HCT116 (cell line): ENCODE data around the gene FBXL7. TPM values are rescaled to one million over a fixed set of nuclear protein-coding genes. Genes with fewer than 3 reads are reported as not detected.

Experiments used
- ATAC-seq: fragments of 200-7000 bp; cut with Tn5 transposase; 2 replicates; pipeline ENCODE4 v1.9.1; 2020; ENCODE audit warnings: mild to moderate bottlenecking, moderate library complexity
- BruUV-seq: library from RNA; stranded (reverse); fragments of 400-500 nt; replicated peaks from 2 replicates; lab custom pipeline; 2021; lab: Mats Ljungman, UMichigan
- CTCF ChIA-PET: fragments of 300-600 bp; sonication (Branson Sonifier 250); formaldehyde crosslinking; loops from one replicate; lab custom pipeline; 2021; ENCODE audit warnings: antibody characterized with exemption; lab: Charles Lee
- POLR2A ChIA-PET: fragments of 300-600, 350-600 bp; sonication (Branson Sonifier 250); formaldehyde crosslinking; loops from one replicate; lab custom pipeline; 2021; ENCODE audit warnings: antibody characterized with exemption; lab: Charles Lee
- RAD21 ChIA-PET, 2 experiments: fragments of 300-600 bp; sonication (Branson Sonifier 250); formaldehyde crosslinking; loops; one replicate each; lab custom pipeline; 2023; ENCODE audit warnings: low total read pairs in 2 of 2; ENCODE audit not compliant: uncharacterized antibody in 2 of 2, unreplicated experiment in 2 of 2, low non-redundant PET in 1 of 2; lab: Charles Lee
- DNase-seq: peaks from one replicate; pipeline ENCODE4 v3.0.0-alpha.2; 2010; ENCODE audit warnings: low read depth, low spot score
- H2AFZ ChIP-seq: fragments of 200-600 bp; shearing (Covaris generic), sonication (generic); 2 replicates; pipeline ENCODE4 v1.6.1; 2017; ENCODE audit warnings: low read depth, mixed run types, mixed read lengths, antibody characterized with exemption, low read length; ENCODE audit not compliant: poor library complexity, severe bottlenecking
- H3K27ac ChIP-seq: 2 replicates; pipeline ENCODE4 v1.5.1; 2012; ENCODE audit warnings: low read depth, low read length
- H3K27me3 ChIP-seq: fragments of 200-600 bp; sonication (generic); 2 replicates; pipeline ENCODE4 v1.6.1; 2016; ENCODE audit warnings: mixed run types, low read length, mixed read lengths; ENCODE audit not compliant: insufficient read depth
- H3K36me3 ChIP-seq, 2 experiments: fragments of 200-500 bp in 1 of 2; fragments of 200-600 bp in 1 of 2; sonication (Bioruptor generic) in 1 of 2; sonication (generic) in 1 of 2; 2 replicates each; pipeline versions ENCODE4 v1.5.1 to v1.6.1; 2014 to 2016; ENCODE audit warnings: low read length in 2 of 2, inconsistent platforms in 1 of 2, mixed read lengths in 1 of 2, mixed run types in 1 of 2; ENCODE audit not compliant: insufficient read depth in 2 of 2, control insufficient read depth in 1 of 2
- H3K4me1 ChIP-seq, 2 experiments: fragments of 200-600 bp in 1 of 2; sonication (generic) in 1 of 2; 2 replicates each; pipeline versions ENCODE4 v1.5.1 to v1.6.1; 2012 to 2017; ENCODE audit warnings: low read length in 2 of 2, inconsistent platforms in 1 of 2, mild to moderate bottlenecking in 1 of 2, mixed read lengths in 1 of 2, mixed run types in 1 of 2, moderate library complexity in 1 of 2; ENCODE audit not compliant: insufficient read depth in 2 of 2, control insufficient read depth in 1 of 2
- H3K4me2 ChIP-seq: fragments of 200-600 bp; sonication (generic); 2 replicates; pipeline ENCODE4 v1.6.1; 2017; ENCODE audit warnings: mixed run types, low read length, mixed read lengths
- H3K4me3 ChIP-seq, 2 experiments: fragments of 200-600 bp in 1 of 2; sonication (generic) in 1 of 2; replicated peaks in 1 of 2; 2 replicates each; pipeline ENCODE4 v1.5.1; 2011 to 2016; ENCODE audit warnings: low read length in 2 of 2, control low read depth in 1 of 2, low read depth in 1 of 2, mild to moderate bottlenecking in 1 of 2, mixed read lengths in 1 of 2, mixed run types in 1 of 2
- H3K79me2 ChIP-seq: fragments of 200-600 bp; sonication (generic); 2 replicates; pipeline ENCODE4 v1.6.1; 2017; ENCODE audit warnings: mild to moderate bottlenecking, mixed run types, low read length, moderate library complexity, mixed read lengths; ENCODE audit not compliant: insufficient read depth
- H3K9ac ChIP-seq: fragments of 200-600 bp; sonication (generic); 2 replicates; pipeline ENCODE4 v1.6.1; 2016; ENCODE audit warnings: low read length, mixed read lengths
- H3K9me2 ChIP-seq: fragments of 200-600 bp; sonication (generic), shearing (Covaris generic); 2 replicates; pipeline ENCODE4 v1.6.1; 2017; ENCODE audit warnings: mixed run types, mild to moderate bottlenecking, moderate library complexity; ENCODE audit not compliant: insufficient read depth
- H3K9me3 ChIP-seq, 2 experiments: fragments of 200-500 bp in 1 of 2; fragments of 200-600 bp in 1 of 2; sonication (Bioruptor generic) in 1 of 2; sonication (generic) in 1 of 2; 2 replicates each; pipeline ENCODE4 v1.6.1; 2014 to 2017; ENCODE audit warnings: low read length in 2 of 2, mixed read lengths in 2 of 2, inconsistent platforms in 1 of 2, low read depth in 1 of 2, mild to moderate bottlenecking in 1 of 2, mixed run types in 1 of 2, moderate library complexity in 1 of 2; ENCODE audit not compliant: control insufficient read depth in 1 of 2, insufficient read depth in 1 of 2
- H4K20me1 ChIP-seq: fragments of 200-600 bp; sonication (generic), shearing (Covaris generic); 2 replicates; pipeline ENCODE4 v1.6.1; 2017; ENCODE audit warnings: mixed run types, mild to moderate bottlenecking, moderate library complexity; ENCODE audit not compliant: insufficient read depth
- ATF3 ChIP-seq: IDR thresholded peaks from 2 replicates; pipeline ENCODE4 v1.6.1; 2012
- CEBPB ChIP-seq: IDR thresholded peaks from 2 replicates; pipeline ENCODE4 v1.6.1; 2012; ENCODE audit warnings: low read depth
- ELF1 ChIP-seq: IDR thresholded peaks from 2 replicates; pipeline ENCODE4 v1.6.1; 2012; ENCODE audit warnings: low read depth, borderline replicate concordance
- EZH2 ChIP-seq: fragments of 200-600 bp; sonication (generic); IDR thresholded peaks from 2 replicates; pipeline ENCODE4 v1.6.1; 2017; ENCODE audit warnings: antibody characterized with exemption, mixed run types
- EZH2phosphoT487 ChIP-seq: fragments of 200-600 bp; IDR thresholded peaks from 2 replicates; pipeline ENCODE4 v1.6.1; 2018; ENCODE audit warnings: antibody characterized with exemption, borderline replicate concordance
- FOSL1 ChIP-seq: IDR thresholded peaks from 2 replicates; pipeline ENCODE4 v1.6.1; 2012; ENCODE audit warnings: low read depth
- JUND ChIP-seq: IDR thresholded peaks from 2 replicates; pipeline ENCODE4 v1.6.1; 2012
- POLR2A ChIP-seq: IDR thresholded peaks from 2 replicates; pipeline ENCODE4 v1.7.0; 2011; ENCODE audit warnings: borderline replicate concordance; ENCODE audit not compliant: insufficient read depth, insufficient read length; ENCODE audit errors: extremely low read depth
- POLR2AphosphoS5 ChIP-seq: IDR thresholded peaks from 2 replicates; pipeline ENCODE4 v1.6.1; 2011; ENCODE audit warnings: mild to moderate bottlenecking, low read depth, low read length, moderate library complexity
- RAD21 ChIP-seq: IDR thresholded peaks from 2 replicates; pipeline ENCODE4 v1.6.1; 2012; ENCODE audit warnings: low read depth, mild to moderate bottlenecking
- REST ChIP-seq: IDR thresholded peaks from 2 replicates; pipeline ENCODE4 v1.6.1; 2012; ENCODE audit warnings: low read depth
- SP1 ChIP-seq: IDR thresholded peaks from 2 replicates; pipeline ENCODE4 v1.6.1; 2012; ENCODE audit warnings: low read depth
- SRF ChIP-seq: IDR thresholded peaks from 2 replicates; pipeline ENCODE4 v1.6.1; 2012; ENCODE audit warnings: low read depth
- TCF7L2 ChIP-seq: IDR thresholded peaks from 2 replicates; pipeline ENCODE4 v1.7.0; 2011; ENCODE audit warnings: borderline replicate concordance, inconsistent platforms; ENCODE audit not compliant: insufficient read depth, insufficient read length; ENCODE audit errors: extremely low read depth
- YY1 ChIP-seq: IDR thresholded peaks from 2 replicates; pipeline ENCODE4 v1.6.1; 2011; ENCODE audit warnings: low read length, low read depth, moderate library complexity, mild to moderate bottlenecking; ENCODE audit not compliant: insufficient replicate concordance; ENCODE audit errors: extremely low read depth
- ZFX ChIP-seq: fragments of 450-650 bp; IDR thresholded peaks from 2 replicates; pipeline ENCODE4 v1.6.1; 2017
- ZNF274 ChIP-seq: fragments of 200-500 bp; sonication (Bioruptor generic); IDR thresholded peaks from 2 replicates; pipeline ENCODE4 v1.6.1; 2014; ENCODE audit warnings: mild to moderate bottlenecking, low read depth, low read length, inconsistent platforms
- intact Hi-C: fragments of 100-400 bp; cut with micrococcal nuclease; formaldehyde crosslinking; loops from 2 replicates; pipeline ENCODE4 v1.10.0; 2022
- total RNA-seq: library from RNA; stranded (reverse); gene quantifications from one replicate; pipeline ENCODE4 v1.2.1, GENCODE V29; 2021; ENCODE audit not compliant: unreplicated experiment

Gene FBXL7
- total RNA-seq, 1 experiment from 2014 or later = 0.05 TPM

GRCh38 chr5:15611008-15611407, 111.0 kb downstream of the FBXL7 start:
- no peak overlapping the region for H3K27ac ChIP-seq

More at GRCh38 chr5:15611008-15611407, 111.0 kb downstream of the FBXL7 start:
- Histone ChIP-seq H3K9me2 (no peaks in the 10 kb centered on the region), H3K36me3 (no peaks in the 10 kb centered on the region), H3K4me3 (no peak overlapping the region), H3K4me2 (no peak overlapping the region), H2AFZ (no peak overlapping the region), H3K9ac (no peak overlapping the region), H3K4me1 (no peaks in the 10 kb centered on the region), H3K79me2 (no peaks in the 10 kb centered on the region), H4K20me1 (no peaks in the 10 kb centered on the region), H3K27me3 (no peaks in the 10 kb centered on the region), H3K9me3 (peaks cover 14 to 22% of the 10 kb centered on the region in 2 experiments; a peak in 2 of 4 replicates)
- no TSS peak for BruUV-seq
- ChIA-PET CTCF (no interaction called here), RAD21 (no interaction called here), POLR2A (no interaction called here)
- ATAC-seq (no peak), DNase-seq (no peak)
- no peak for TF ChIP-seq ZNF274
- no peak for TF ChIP-seq REST
- TF ChIP-seq RAD21 = no peak
- no peak for TF ChIP-seq SP1
- TF ChIP-seq ZFX = no peak
- TF ChIP-seq JUND = no peak
- no peak for TF ChIP-seq TCF7L2
- TF ChIP-seq POLR2A = no peak
- TF ChIP-seq CEBPB = no peak
- TF ChIP-seq EZH2 = no peak
- TF ChIP-seq ATF3 = no peak
- no peak for TF ChIP-seq POLR2AphosphoS5
- no peak for TF ChIP-seq EZH2phosphoT487
- no peak for TF ChIP-seq YY1
- no peak for TF ChIP-seq ELF1
- TF ChIP-seq SRF = no peak
- TF ChIP-seq FOSL1 = no peak
- intact Hi-C loops = no loop called here
